ENCODE data around the gene SGMS2.

The SGMS2 gene

DNA sequence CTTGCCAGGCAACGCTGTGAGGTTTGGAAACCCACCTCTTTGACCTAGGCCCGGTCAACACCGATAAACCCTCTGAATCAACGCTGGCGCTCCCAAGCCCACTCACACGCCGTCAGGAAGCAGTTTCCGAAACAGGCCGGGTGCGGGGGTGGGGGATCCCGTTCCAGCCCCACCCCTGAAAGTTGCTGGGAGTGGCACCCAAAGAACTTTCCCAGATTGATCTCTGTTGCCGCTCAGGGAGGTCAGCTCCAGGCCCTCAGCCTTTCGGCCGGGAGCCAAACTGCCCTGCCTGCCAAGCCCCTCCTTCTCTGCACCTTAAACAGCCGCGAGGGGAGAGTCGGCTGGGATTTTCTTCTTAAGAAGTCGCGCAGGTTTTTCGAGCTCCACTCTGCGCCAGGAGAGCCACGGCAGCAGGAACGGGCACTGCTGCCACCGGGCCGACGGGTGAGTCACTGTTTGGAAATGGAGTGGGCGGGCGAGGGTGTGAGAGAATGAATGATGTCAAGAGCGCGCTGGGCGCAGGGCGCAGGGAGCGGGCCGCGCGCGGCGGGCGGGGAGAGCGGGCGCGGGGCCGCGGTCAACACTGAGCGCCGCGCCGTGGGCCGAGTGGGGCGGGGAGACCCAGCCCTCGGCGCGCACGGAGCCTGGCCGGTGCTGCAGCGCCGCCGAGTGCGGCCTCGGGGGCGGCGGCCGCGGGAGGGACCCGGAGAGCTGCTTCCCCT is at the start of gene SGMS2:
Gene SGMS2, plus strand, starts transcription at position 583 of the 722 bp plus-strand sequence. CDS start 70,622 bp downstream, outside the sequence.
- peaks cover 5 to 10% of the 10 kb centered on the region in 2 donors for H3K4me1 ChIP-seq (ENCODE audit: control insufficient read depth in 1 of 2, insufficient read depth in 2 of 2, low read length in 2 of 2)
- H3K36me3 ChIP-seq (ENCODE audit: control insufficient read depth in 1 of 2, insufficient read depth in 2 of 2, low read length in 2 of 2): no peaks in the 10 kb centered on the region
- H3K9me3 ChIP-seq (ENCODE audit: control insufficient read depth in 1 of 2, low read length in 2 of 2): no peaks in the 10 kb centered on the region
- no peaks in the 10 kb centered on the region for H3K27me3 ChIP-seq (ENCODE audit: low read depth, low read length)
- peak within 1 kb of the TSS; percentile 80 to 83 for H3K4me3 ChIP-seq (ENCODE audit: low read depth in 1 of 2, low read length in 2 of 2)
- peak within 1 kb of the TSS; percentile 91 for H3K27ac ChIP-seq (ENCODE audit: low read length)

DNA sequence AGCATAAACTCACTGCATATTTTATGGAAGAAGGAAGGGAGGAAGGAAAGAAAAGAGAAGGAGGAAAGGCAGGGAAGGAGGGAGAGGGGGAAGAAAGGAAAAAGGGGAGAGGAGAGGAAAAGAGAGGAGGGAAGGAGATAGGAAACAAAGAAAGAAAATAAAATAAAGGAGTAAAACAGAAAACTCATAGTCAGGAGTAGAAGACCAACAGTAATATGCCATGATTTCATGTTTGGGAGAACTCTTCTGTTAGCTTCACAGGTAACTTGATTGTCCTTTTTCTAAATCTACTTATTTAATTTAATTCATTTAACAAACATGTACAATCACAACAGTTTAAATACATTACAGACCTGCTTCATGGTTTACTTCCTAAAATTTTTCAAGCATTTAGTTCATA is 46.8 kb upstream of the SGMS2 start:
- no peak overlapping the region for H3K27ac ChIP-seq (ENCODE audit: low read length)
- H3K4me3 ChIP-seq (ENCODE audit: low read depth in 1 of 2, low read length in 2 of 2): no peak overlapping the region
- no peaks in the 10 kb centered on the region for H3K27me3 ChIP-seq (ENCODE audit: low read depth, low read length)
- no peaks in the 10 kb centered on the region for H3K4me1 ChIP-seq (ENCODE audit: control insufficient read depth in 1 of 2, insufficient read depth in 2 of 2, low read length in 2 of 2)
- peaks cover 0 to 6% of the 10 kb centered on the region in 2 donors for H3K9me3 ChIP-seq (ENCODE audit: control insufficient read depth in 1 of 2, low read length in 2 of 2)
- H3K36me3 ChIP-seq (ENCODE audit: control insufficient read depth in 1 of 2, insufficient read depth in 2 of 2, low read length in 2 of 2): no peaks in the 10 kb centered on the region

DNA sequence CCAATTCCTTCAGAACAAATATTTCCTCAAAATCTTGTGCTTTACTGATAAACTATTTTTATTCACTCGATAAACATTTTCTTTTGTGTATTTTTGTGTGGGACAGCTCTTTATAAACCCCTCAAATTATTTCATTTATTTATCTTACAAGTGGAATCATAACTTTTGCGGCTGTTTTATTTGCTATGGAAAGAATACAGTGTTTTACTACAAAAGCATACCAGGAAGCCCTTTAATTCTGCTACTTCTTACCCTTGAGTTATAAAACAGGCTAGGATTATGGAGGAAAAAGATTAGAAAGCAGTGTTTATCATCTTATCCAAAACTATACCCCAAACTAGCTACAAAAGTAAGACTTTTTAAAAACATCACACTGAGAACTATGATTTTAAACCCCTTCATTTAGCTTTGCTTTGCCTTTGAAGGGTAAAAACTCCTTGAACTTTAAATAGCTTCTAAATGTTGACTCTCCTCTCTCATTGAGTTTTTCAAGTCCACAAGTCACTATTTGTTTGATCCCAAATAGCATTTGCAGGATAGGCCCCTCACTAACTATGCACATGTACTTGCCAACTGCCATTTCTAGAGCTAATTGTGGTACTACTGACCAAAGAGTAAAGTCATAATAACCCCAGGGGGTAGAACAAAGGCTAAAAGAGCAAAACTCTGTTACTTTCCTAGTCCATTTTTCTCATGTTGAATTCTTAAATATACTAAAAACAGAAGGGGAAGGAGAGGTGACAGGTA is 45.8 kb upstream of the SGMS2 start:
- Histone ChIP-seq H3K4me1 (ENCODE audit: control insufficient read depth in 1 of 2, insufficient read depth in 2 of 2, low read length in 2 of 2) (no peaks in the 10 kb centered on the region), H3K9me3 (ENCODE audit: control insufficient read depth in 1 of 2, low read length in 2 of 2) (peaks cover 0 to 6% of the 10 kb centered on the region in 2 donors), H3K27me3 (ENCODE audit: low read depth, low read length) (no peaks in the 10 kb centered on the region), H3K36me3 (ENCODE audit: control insufficient read depth in 1 of 2, insufficient read depth in 2 of 2, low read length in 2 of 2) (no peaks in the 10 kb centered on the region), H3K27ac (ENCODE audit: low read length) (no peak overlapping the region), H3K4me3 (ENCODE audit: low read depth in 1 of 2, low read length in 2 of 2) (no peak overlapping the region)

DNA sequence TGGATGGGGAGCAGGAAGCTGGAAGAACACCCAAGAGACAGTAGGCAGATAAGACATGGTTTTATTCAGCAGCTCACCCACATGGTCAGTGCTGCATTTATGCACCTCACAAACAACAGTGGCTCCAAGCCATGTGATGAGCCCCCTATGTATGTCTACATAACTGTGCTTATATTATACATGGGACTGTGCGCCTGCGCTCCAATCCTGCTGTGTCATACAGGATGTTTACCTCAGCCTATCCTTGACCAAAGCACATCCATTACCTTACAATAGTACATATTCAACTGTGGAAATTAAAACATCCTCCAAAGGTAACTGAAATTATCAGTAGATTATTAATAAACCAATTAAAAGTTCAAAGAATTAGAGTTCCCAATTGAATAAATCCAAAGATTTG is 44.1 kb upstream of the SGMS2 start:
- no peaks in the 10 kb centered on the region for H3K4me1 ChIP-seq (ENCODE audit: control insufficient read depth in 1 of 2, insufficient read depth in 2 of 2, low read length in 2 of 2)
- peaks cover 0 to 6% of the 10 kb centered on the region in 2 donors for H3K9me3 ChIP-seq (ENCODE audit: control insufficient read depth in 1 of 2, low read length in 2 of 2)
- no peaks in the 10 kb centered on the region for H3K27me3 ChIP-seq (ENCODE audit: low read depth, low read length)
- H3K27ac ChIP-seq (ENCODE audit: low read length): no peak overlapping the region
- H3K36me3 ChIP-seq (ENCODE audit: control insufficient read depth in 1 of 2, insufficient read depth in 2 of 2, low read length in 2 of 2): no peaks in the 10 kb centered on the region
- H3K4me3 ChIP-seq (ENCODE audit: low read depth in 1 of 2, low read length in 2 of 2): no peak overlapping the region

DNA sequence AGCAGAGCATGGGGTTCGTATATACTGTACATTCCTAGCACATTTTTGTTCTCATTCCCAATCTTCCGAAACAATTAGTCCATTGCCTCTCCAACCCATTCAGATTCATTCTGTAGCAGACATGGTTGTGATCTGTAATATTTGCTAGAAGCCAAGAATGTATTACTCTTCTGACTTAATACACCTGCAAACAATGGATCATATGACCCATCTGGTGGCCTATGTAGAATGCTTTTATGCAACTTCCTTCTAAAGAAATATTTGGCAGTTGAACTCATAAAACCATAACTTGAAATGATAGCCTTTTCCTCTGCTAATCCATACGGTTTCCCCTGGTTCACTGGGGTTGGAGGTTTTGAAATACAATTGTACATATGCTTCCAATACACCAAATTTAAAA is 32.8 kb upstream of the SGMS2 start:
- Histone ChIP-seq H3K27ac (ENCODE audit: low read length) (no peak overlapping the region), H3K4me1 (ENCODE audit: control insufficient read depth in 1 of 2, insufficient read depth in 2 of 2, low read length in 2 of 2) (no peaks in the 10 kb centered on the region), H3K4me3 (ENCODE audit: low read depth in 1 of 2, low read length in 2 of 2) (no peak overlapping the region), H3K9me3 (ENCODE audit: control insufficient read depth in 1 of 2, low read length in 2 of 2) (no peaks in the 10 kb centered on the region), H3K27me3 (ENCODE audit: low read depth, low read length) (no peaks in the 10 kb centered on the region), H3K36me3 (ENCODE audit: control insufficient read depth in 1 of 2, insufficient read depth in 2 of 2, low read length in 2 of 2) (no peaks in the 10 kb centered on the region)

DNA sequence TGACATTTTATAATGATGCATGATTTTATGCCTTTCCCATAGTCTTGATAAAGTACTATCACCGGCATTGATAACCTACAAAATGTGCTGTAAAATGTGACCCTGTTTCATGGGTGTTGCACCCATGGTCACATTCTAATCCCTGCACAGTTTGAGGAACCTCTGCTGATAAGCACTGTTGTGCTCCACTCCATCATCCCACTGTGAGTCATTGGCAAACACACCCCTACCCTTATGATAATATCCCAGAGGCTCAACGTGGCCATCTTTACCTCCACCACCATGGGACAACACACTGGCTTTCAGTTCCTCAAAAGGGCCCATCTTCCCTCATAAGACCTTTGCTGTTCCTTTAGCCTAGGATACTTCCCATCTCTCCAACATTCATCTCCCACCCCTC is 32.0 kb upstream of the SGMS2 start:
- no peaks in the 10 kb centered on the region for H3K4me1 ChIP-seq (ENCODE audit: control insufficient read depth in 1 of 2, insufficient read depth in 2 of 2, low read length in 2 of 2)
- H3K9me3 ChIP-seq (ENCODE audit: control insufficient read depth in 1 of 2, low read length in 2 of 2): no peaks in the 10 kb centered on the region
- no peaks in the 10 kb centered on the region for H3K36me3 ChIP-seq (ENCODE audit: control insufficient read depth in 1 of 2, insufficient read depth in 2 of 2, low read length in 2 of 2)
- no peak overlapping the region for H3K27ac ChIP-seq (ENCODE audit: low read length)
- H3K27me3 ChIP-seq (ENCODE audit: low read depth, low read length): no peaks in the 10 kb centered on the region
- H3K4me3 ChIP-seq (ENCODE audit: low read depth in 1 of 2, low read length in 2 of 2): no peak overlapping the region

DNA sequence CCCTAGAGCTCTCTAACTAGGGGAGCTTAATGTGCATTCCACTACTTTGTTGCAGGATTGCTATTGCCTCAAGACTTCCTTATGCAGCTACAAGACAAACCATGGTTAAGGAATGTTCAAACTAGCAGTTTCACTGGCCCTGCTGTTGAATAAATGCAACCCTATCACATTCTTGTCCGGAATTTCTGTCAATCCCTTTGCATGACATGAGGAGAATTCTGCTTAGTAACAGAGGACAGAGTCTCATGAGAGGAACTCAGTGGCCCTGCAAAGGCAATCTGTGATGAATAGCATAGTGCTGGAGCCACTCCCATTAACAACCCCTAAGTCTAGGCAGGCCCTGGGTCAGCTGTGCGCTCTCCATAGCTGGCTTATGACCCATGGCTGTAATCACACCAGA is 30.7 kb upstream of the SGMS2 start:
- no peaks in the 10 kb centered on the region for H3K27me3 ChIP-seq (ENCODE audit: low read depth, low read length)
- no peaks in the 10 kb centered on the region for H3K9me3 ChIP-seq (ENCODE audit: control insufficient read depth in 1 of 2, low read length in 2 of 2)
- no peak overlapping the region for H3K27ac ChIP-seq (ENCODE audit: low read length)
- no peaks in the 10 kb centered on the region for H3K4me1 ChIP-seq (ENCODE audit: control insufficient read depth in 1 of 2, insufficient read depth in 2 of 2, low read length in 2 of 2)
- H3K4me3 ChIP-seq (ENCODE audit: low read depth in 1 of 2, low read length in 2 of 2): no peak overlapping the region
- H3K36me3 ChIP-seq (ENCODE audit: control insufficient read depth in 1 of 2, insufficient read depth in 2 of 2, low read length in 2 of 2): no peaks in the 10 kb centered on the region

DNA sequence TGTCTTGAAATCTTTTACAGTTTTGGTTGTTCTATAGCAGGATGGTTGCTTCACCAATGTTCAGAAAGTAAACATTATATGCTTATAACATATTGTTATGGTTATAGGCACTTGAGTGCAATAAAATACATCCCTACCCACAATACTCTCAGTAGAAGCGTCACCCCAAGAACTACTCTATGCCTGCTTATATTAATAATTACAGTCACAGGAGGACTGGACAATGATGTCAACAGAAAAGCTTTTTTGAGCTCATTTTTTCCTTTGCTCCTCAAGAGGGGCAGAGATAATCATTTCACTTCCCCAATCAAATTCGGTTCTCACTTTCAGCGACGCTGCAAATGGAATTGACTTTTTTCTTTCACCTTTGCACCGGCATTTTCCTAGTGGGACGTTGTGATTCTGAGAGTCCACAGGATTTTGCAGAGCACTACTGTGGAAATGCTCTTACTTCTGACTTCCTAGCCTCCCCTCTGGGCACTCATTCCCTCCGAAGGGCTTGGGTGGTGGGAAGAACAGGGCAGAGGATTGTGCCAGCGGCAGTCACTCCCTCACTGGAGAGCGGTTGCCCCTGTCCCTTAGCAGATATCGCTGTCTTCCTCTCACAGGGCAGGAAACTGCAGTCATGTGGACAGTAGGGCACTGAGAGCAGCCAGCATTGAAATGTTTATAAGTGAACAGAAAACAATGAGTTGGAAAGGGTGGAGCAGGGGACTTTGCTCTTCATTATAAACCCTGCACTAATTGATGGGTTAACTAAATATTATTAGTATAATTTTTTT is 24.9 kb upstream of the SGMS2 start:
- H3K27ac ChIP-seq (ENCODE audit: low read length): peak overlapping the region; percentile 13
- H3K4me3 ChIP-seq (ENCODE audit: low read depth in 1 of 2, low read length in 2 of 2): peak overlapping the region; percentile 27 to 47
- H3K36me3 ChIP-seq (ENCODE audit: control insufficient read depth in 1 of 2, insufficient read depth in 2 of 2, low read length in 2 of 2): no peaks in the 10 kb centered on the region

DNA sequence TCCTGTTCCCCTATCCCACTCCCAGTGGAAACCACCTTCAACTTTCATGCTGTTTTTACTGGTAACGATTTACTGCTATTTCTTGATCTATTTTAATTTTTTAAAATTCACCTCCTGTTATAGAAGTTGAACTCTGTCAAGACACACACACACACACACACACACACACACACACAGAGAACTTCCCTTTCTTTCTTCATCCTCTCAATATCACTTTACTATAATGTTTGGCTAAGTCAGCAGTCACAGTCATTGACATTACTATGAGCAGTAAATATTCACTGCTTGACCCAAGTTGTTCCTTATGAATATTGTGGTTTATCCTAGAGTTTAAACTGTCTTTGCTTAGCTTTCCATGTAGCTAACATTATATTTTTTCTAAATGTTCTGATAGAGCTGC is 24.0 kb upstream of the SGMS2 start:
- H3K36me3 ChIP-seq (ENCODE audit: control insufficient read depth in 1 of 2, insufficient read depth in 2 of 2, low read length in 2 of 2): no peaks in the 10 kb centered on the region
- no peaks in the 10 kb centered on the region for H3K9me3 ChIP-seq (ENCODE audit: control insufficient read depth in 1 of 2, low read length in 2 of 2)
- H3K27ac ChIP-seq (ENCODE audit: low read length): no peak overlapping the region
- H3K27me3 ChIP-seq (ENCODE audit: low read depth, low read length): no peaks in the 10 kb centered on the region
- no peaks in the 10 kb centered on the region for H3K4me1 ChIP-seq (ENCODE audit: control insufficient read depth in 1 of 2, insufficient read depth in 2 of 2, low read length in 2 of 2)
- H3K4me3 ChIP-seq (ENCODE audit: low read depth in 1 of 2, low read length in 2 of 2): no peak overlapping the region

More for the DNA sequence above, 24.9 kb upstream of the SGMS2 start:
- no peaks in the 10 kb centered on the region for H3K9me3 ChIP-seq (ENCODE audit: control insufficient read depth in 1 of 2, low read length in 2 of 2)
- H3K4me1 ChIP-seq (ENCODE audit: control insufficient read depth in 1 of 2, insufficient read depth in 2 of 2, low read length in 2 of 2): no peaks in the 10 kb centered on the region
- no peaks in the 10 kb centered on the region for H3K27me3 ChIP-seq (ENCODE audit: low read depth, low read length)

DNA sequence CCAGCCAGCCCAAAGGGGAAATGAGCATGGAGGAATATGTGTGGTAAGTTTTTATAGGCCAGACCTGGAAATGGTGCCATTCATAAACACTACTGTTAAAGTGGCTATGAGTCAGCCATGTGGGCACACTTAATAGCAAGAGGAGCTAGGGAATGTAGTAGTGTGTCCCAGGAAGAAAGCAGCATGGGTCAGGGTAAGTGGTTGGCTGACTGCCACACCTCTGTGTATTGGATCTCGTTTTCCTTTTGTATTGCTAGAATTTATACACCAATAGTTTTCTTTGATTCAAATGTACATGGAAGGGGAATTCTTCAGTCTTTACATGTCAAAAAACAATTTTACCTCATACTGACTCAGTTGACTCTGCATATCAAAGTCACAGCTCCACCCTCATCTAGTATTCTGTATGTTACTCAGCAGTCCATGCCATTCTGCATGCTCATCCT is 22.9 kb upstream of the SGMS2 start:
- no peak overlapping the region for H3K4me3 ChIP-seq (ENCODE audit: low read depth in 1 of 2, low read length in 2 of 2)
- H3K4me1 ChIP-seq (ENCODE audit: control insufficient read depth in 1 of 2, insufficient read depth in 2 of 2, low read length in 2 of 2): no peaks in the 10 kb centered on the region
- H3K9me3 ChIP-seq (ENCODE audit: control insufficient read depth in 1 of 2, low read length in 2 of 2): no peaks in the 10 kb centered on the region
- H3K27ac ChIP-seq (ENCODE audit: low read length): no peak overlapping the region
- H3K36me3 ChIP-seq (ENCODE audit: control insufficient read depth in 1 of 2, insufficient read depth in 2 of 2, low read length in 2 of 2): no peaks in the 10 kb centered on the region
- no peaks in the 10 kb centered on the region for H3K27me3 ChIP-seq (ENCODE audit: low read depth, low read length)

DNA sequence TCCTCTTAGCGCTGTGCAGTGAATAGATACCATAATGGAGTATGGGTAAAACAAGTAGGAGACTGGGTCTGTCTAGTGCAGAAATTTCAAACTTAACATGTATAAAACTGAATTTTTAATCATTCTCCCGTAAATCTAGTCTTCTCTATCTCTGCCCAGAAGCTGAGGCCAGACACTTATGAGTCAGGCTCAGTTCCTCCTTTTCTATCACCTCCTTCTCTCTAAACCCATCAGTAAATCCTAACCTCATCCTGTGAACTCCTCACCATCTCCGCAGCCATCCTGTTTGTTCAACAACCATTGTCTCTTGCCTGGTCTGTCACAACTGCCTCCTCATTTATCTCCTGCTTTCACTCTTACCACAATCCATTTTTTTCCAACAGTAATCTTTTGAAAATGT is 19.8 kb upstream of the SGMS2 start:
- H3K4me3 ChIP-seq (ENCODE audit: low read depth in 1 of 2, low read length in 2 of 2): no peak overlapping the region
- no peaks in the 10 kb centered on the region for H3K27me3 ChIP-seq (ENCODE audit: low read depth, low read length)
- no peaks in the 10 kb centered on the region for H3K4me1 ChIP-seq (ENCODE audit: control insufficient read depth in 1 of 2, insufficient read depth in 2 of 2, low read length in 2 of 2)
- H3K27ac ChIP-seq (ENCODE audit: low read length): no peak overlapping the region
- H3K36me3 ChIP-seq (ENCODE audit: control insufficient read depth in 1 of 2, insufficient read depth in 2 of 2, low read length in 2 of 2): no peaks in the 10 kb centered on the region
- H3K9me3 ChIP-seq (ENCODE audit: control insufficient read depth in 1 of 2, low read length in 2 of 2): no peaks in the 10 kb centered on the region
